ENCODE results near the gene STAMBPL1.

GRCh38 chr10:88926566-88927415 lies 46.7 kb downstream of the STAMBPL1 start:
- TF ChIP-seq CTCF (conservative IDR thresholded peaks at IDR 0.05 in 1 of 2, IDR thresholded peaks at IDR 0.05 in 1 of 2; ENCODE audit: low read depth in 1 of 2, low read length in 2 of 2): no peak
- no peak for TF ChIP-seq EZH2 (IDR thresholded peaks at IDR 0.05; ENCODE audit: low read length, missing control alignments)
